ENCODE results near the gene DST.

Gene DST

GRCh38 chr6:56482525-56482924 is 160.2 kb downstream of the DST start:
- Histone ChIP-seq H3K27me3 (ENCODE audit: control insufficient read depth, insufficient read depth, low read length) (no peaks in the 10 kb centered on the region), H3K9me3 (ENCODE audit: control insufficient read depth, insufficient read depth, low read length) (no peaks in the 10 kb centered on the region), H3K9ac (ENCODE audit: low read depth, low read length) (no peak overlapping the region), H3K36me3 (ENCODE audit: control insufficient read depth, insufficient read depth, low read length) (no peaks in the 10 kb centered on the region), H3K4me3 (ENCODE audit: low read depth, low read length) (no peak overlapping the region), H3K4me1 (ENCODE audit: control insufficient read depth, insufficient read depth, low read length) (no peaks in the 10 kb centered on the region)

GRCh38 chr6:56481957-56482356 is 160.7 kb downstream of the DST start:
- no peaks in the 10 kb centered on the region for H3K27me3 ChIP-seq (ENCODE audit: control insufficient read depth, insufficient read depth, low read length)
- H3K36me3 ChIP-seq (ENCODE audit: control insufficient read depth, insufficient read depth, low read length) = no peaks in the 10 kb centered on the region
- no peaks in the 10 kb centered on the region for H3K9me3 ChIP-seq (ENCODE audit: control insufficient read depth, insufficient read depth, low read length)
- no peak overlapping the region for H3K4me3 ChIP-seq (ENCODE audit: low read depth, low read length)
- H3K4me1 ChIP-seq (ENCODE audit: control insufficient read depth, insufficient read depth, low read length) = no peaks in the 10 kb centered on the region
- no peak overlapping the region for H3K9ac ChIP-seq (ENCODE audit: low read depth, low read length)

GRCh38 chr6:56480654-56481337 is 161.9 kb downstream of the DST start:
- Histone ChIP-seq H3K9ac (ENCODE audit: low read depth, low read length) (no peak overlapping the region), H3K9me3 (ENCODE audit: control insufficient read depth, insufficient read depth, low read length) (no peaks in the 10 kb centered on the region), H3K27me3 (ENCODE audit: control insufficient read depth, insufficient read depth, low read length) (no peaks in the 10 kb centered on the region), H3K4me1 (ENCODE audit: control insufficient read depth, insufficient read depth, low read length) (no peaks in the 10 kb centered on the region), H3K4me3 (ENCODE audit: low read depth, low read length) (no peak overlapping the region), H3K36me3 (ENCODE audit: control insufficient read depth, insufficient read depth, low read length) (peaks cover 2% of the 10 kb centered on the region)

GRCh38 chr6:56480246-56480645 is 162.4 kb downstream of the DST start:
- no peak overlapping the region for H3K4me3 ChIP-seq (ENCODE audit: low read depth, low read length)
- H3K27me3 ChIP-seq (ENCODE audit: control insufficient read depth, insufficient read depth, low read length) = no peaks in the 10 kb centered on the region
- H3K9ac ChIP-seq (ENCODE audit: low read depth, low read length) = no peak overlapping the region
- no peaks in the 10 kb centered on the region for H3K4me1 ChIP-seq (ENCODE audit: control insufficient read depth, insufficient read depth, low read length)
- peaks cover 5% of the 10 kb centered on the region for H3K36me3 ChIP-seq (ENCODE audit: control insufficient read depth, insufficient read depth, low read length)
- no peaks in the 10 kb centered on the region for H3K9me3 ChIP-seq (ENCODE audit: control insufficient read depth, insufficient read depth, low read length)

- Histone ChIP-seq H3K27me3 (ENCODE audit: control insufficient read depth, insufficient read depth, low read length) (no peaks in the 10 kb centered on the region), H3K36me3 (ENCODE audit: control insufficient read depth, insufficient read depth, low read length) (peaks cover 5% of the 10 kb centered on the region), H3K4me3 (ENCODE audit: low read depth, low read length) (no peak overlapping the region), H3K4me1 (ENCODE audit: control insufficient read depth, insufficient read depth, low read length) (no peaks in the 10 kb centered on the region), H3K9me3 (ENCODE audit: control insufficient read depth, insufficient read depth, low read length) (no peaks in the 10 kb centered on the region), H3K9ac (ENCODE audit: low read depth, low read length) (no peak overlapping the region)
These were observed 163.3 kb downstream of the DST start for GRCh38 chr6:56479381-56479780.

- no peaks in the 10 kb centered on the region for H3K9me3 ChIP-seq (ENCODE audit: control insufficient read depth, insufficient read depth, low read length)
- no peak overlapping the region for H3K9ac ChIP-seq (ENCODE audit: low read depth, low read length)
- H3K36me3 ChIP-seq (ENCODE audit: control insufficient read depth, insufficient read depth, low read length) = peaks cover 5% of the 10 kb centered on the region
- no peaks in the 10 kb centered on the region for H3K4me1 ChIP-seq (ENCODE audit: control insufficient read depth, insufficient read depth, low read length)
- H3K4me3 ChIP-seq (ENCODE audit: low read depth, low read length) = no peak overlapping the region
- no peaks in the 10 kb centered on the region for H3K27me3 ChIP-seq (ENCODE audit: control insufficient read depth, insufficient read depth, low read length)
These were observed 164.5 kb downstream of the DST start for GRCh38 chr6:56478202-56478601.

- no peaks in the 10 kb centered on the region for H3K27me3 ChIP-seq (ENCODE audit: control insufficient read depth, insufficient read depth, low read length)
- peaks cover 8% of the 10 kb centered on the region for H3K36me3 ChIP-seq (ENCODE audit: control insufficient read depth, insufficient read depth, low read length)
- H3K4me1 ChIP-seq (ENCODE audit: control insufficient read depth, insufficient read depth, low read length) = no peaks in the 10 kb centered on the region
- no peak overlapping the region for H3K4me3 ChIP-seq (ENCODE audit: low read depth, low read length)
- no peak overlapping the region for H3K9ac ChIP-seq (ENCODE audit: low read depth, low read length)
- no peaks in the 10 kb centered on the region for H3K9me3 ChIP-seq (ENCODE audit: control insufficient read depth, insufficient read depth, low read length)
These were observed 165.4 kb downstream of the DST start for GRCh38 chr6:56477241-56477640.

- H3K9me3 ChIP-seq (ENCODE audit: control insufficient read depth, insufficient read depth, low read length) = no peaks in the 10 kb centered on the region
- H3K36me3 ChIP-seq (ENCODE audit: control insufficient read depth, insufficient read depth, low read length) = peaks cover 8% of the 10 kb centered on the region
- no peak overlapping the region for H3K4me3 ChIP-seq (ENCODE audit: low read depth, low read length)
- H3K4me1 ChIP-seq (ENCODE audit: control insufficient read depth, insufficient read depth, low read length) = no peaks in the 10 kb centered on the region
- no peaks in the 10 kb centered on the region for H3K27me3 ChIP-seq (ENCODE audit: control insufficient read depth, insufficient read depth, low read length)
- no peak overlapping the region for H3K9ac ChIP-seq (ENCODE audit: low read depth, low read length)
These were observed 166.8 kb downstream of the DST start for GRCh38 chr6:56475736-56476457.

- Histone ChIP-seq H3K9me3 (ENCODE audit: control insufficient read depth, insufficient read depth, low read length) (no peaks in the 10 kb centered on the region), H3K9ac (ENCODE audit: low read depth, low read length) (no peak overlapping the region), H3K36me3 (ENCODE audit: control insufficient read depth, insufficient read depth, low read length) (peaks cover 8% of the 10 kb centered on the region), H3K4me3 (ENCODE audit: low read depth, low read length) (no peak overlapping the region), H3K4me1 (ENCODE audit: control insufficient read depth, insufficient read depth, low read length) (no peaks in the 10 kb centered on the region), H3K27me3 (ENCODE audit: control insufficient read depth, insufficient read depth, low read length) (no peaks in the 10 kb centered on the region)
These were observed 168.2 kb downstream of the DST start for GRCh38 chr6:56474532-56474931.

- H3K36me3 ChIP-seq (ENCODE audit: control insufficient read depth, insufficient read depth, low read length) = peaks cover 13% of the 10 kb centered on the region
- no peaks in the 10 kb centered on the region for H3K9me3 ChIP-seq (ENCODE audit: control insufficient read depth, insufficient read depth, low read length)
These were observed 179.2 kb downstream of the DST start for GRCh38 chr6:56463443-56463842.

GRCh38 chr6:56459030-56459805 is 183.5 kb downstream of the DST start:
- H3K27me3 ChIP-seq (ENCODE audit: control insufficient read depth, insufficient read depth, low read length) = no peaks in the 10 kb centered on the region
- no peaks in the 10 kb centered on the region for H3K9me3 ChIP-seq (ENCODE audit: control insufficient read depth, insufficient read depth, low read length)
- H3K36me3 ChIP-seq (ENCODE audit: control insufficient read depth, insufficient read depth, low read length) = peaks cover 12% of the 10 kb centered on the region
- no peak overlapping the region for H3K4me3 ChIP-seq (ENCODE audit: low read depth, low read length)
- H3K9ac ChIP-seq (ENCODE audit: low read depth, low read length) = no peak overlapping the region
- no peaks in the 10 kb centered on the region for H3K4me1 ChIP-seq (ENCODE audit: control insufficient read depth, insufficient read depth, low read length)

More at GRCh38 chr6:56463443-56463842, 179.2 kb downstream of the DST start:
- Histone ChIP-seq H3K4me3 (ENCODE audit: low read depth, low read length) (no peak overlapping the region), H3K27me3 (ENCODE audit: control insufficient read depth, insufficient read depth, low read length) (no peaks in the 10 kb centered on the region), H3K4me1 (ENCODE audit: control insufficient read depth, insufficient read depth, low read length) (no peaks in the 10 kb centered on the region), H3K9ac (ENCODE audit: low read depth, low read length) (no peak overlapping the region)
